H1 (cell line): ENCODE data around the gene SLC34A1. TPM values are rescaled to one million over a fixed set of nuclear protein-coding genes. Genes with fewer than 3 reads are reported as not detected.

ENCODE experiments used
- CTCF ChIA-PET: fragments of 300-600 bp; sonication (Branson Sonifier 250); formaldehyde crosslinking; loops from one replicate; lab custom pipeline; 2021; ENCODE audit not compliant: partially characterized antibody; lab: Charles Lee
- POLR2A ChIA-PET: fragments of 300-600 bp; sonication (Branson Sonifier 250); formaldehyde crosslinking; loops from one replicate; lab custom pipeline; 2021; ENCODE audit warnings: inconsistent platforms; ENCODE audit not compliant: partially characterized antibody; lab: Charles Lee
- DNase-seq, 2 experiments: peaks; one replicate each; pipeline versions ENCODE4 v3.0.0 to v3.0.0-alpha.2; 2010 to 2022; ENCODE audit warnings: low spot score in 2 of 2, low read depth in 1 of 2, mixed read lengths in 1 of 2
- FAIRE-seq: peaks from 2 replicates; lab custom pipeline; 2011; peaks lifted over from hg19 to GRCh38; lab: Jason Lieb, UNC
- H2AFZ ChIP-seq: 2 replicates; pipeline ENCODE4 v1.8.1; 2012; ENCODE audit warnings: low read length, inconsistent platforms
- H2AK5ac ChIP-seq: 2 replicates; pipeline ENCODE4 v1.6.1; 2013; ENCODE audit warnings: low read depth, low read length
- H2BK120ac ChIP-seq: replicated peaks from 2 replicates; pipeline ENCODE3; 2013; ENCODE audit warnings: low read depth, low read length, inconsistent platforms
- H2BK12ac ChIP-seq: 2 replicates; pipeline ENCODE4 v1.6.1; 2013; ENCODE audit warnings: low read depth, low read length
- H2BK15ac ChIP-seq: 2 replicates; pipeline ENCODE4 v1.6.1; 2013; ENCODE audit warnings: low read length
- H2BK20ac ChIP-seq: 2 replicates; pipeline ENCODE4 v1.6.1; 2013; ENCODE audit warnings: low read length
- H2BK5ac ChIP-seq: 2 replicates; pipeline ENCODE4 v1.6.1; 2013; ENCODE audit warnings: low read depth, low read length
- H3K14ac ChIP-seq: 2 replicates; pipeline ENCODE4 v1.6.1; 2013; ENCODE audit warnings: inconsistent platforms; ENCODE audit not compliant: insufficient read length
- H3K18ac ChIP-seq: 2 replicates; pipeline ENCODE4 v1.6.1; 2013; ENCODE audit warnings: low read length; ENCODE audit errors: extremely low read depth
- H3K23ac ChIP-seq: 2 replicates; pipeline ENCODE4 v1.6.1; 2013; ENCODE audit warnings: inconsistent platforms; ENCODE audit not compliant: insufficient read length
- H3K23me2 ChIP-seq: 2 replicates; pipeline ENCODE4 v1.6.1; 2013; ENCODE audit warnings: low read depth, low read length
- H3K27ac ChIP-seq: 2 replicates; pipeline ENCODE4 v1.6.1; 2011; ENCODE audit warnings: low read depth, low read length, inconsistent platforms
- H3K27me3 ChIP-seq, 4 experiments: replicated peaks in 1 of 4; 1 replicate in 1 of 4; 2 replicates in 3 of 4; pipeline versions ENCODE4 v1.6.1 to v1.8.1; 2011 to 2013; ENCODE audit warnings: low read length in 3 of 4, mild to moderate bottlenecking in 3 of 4, inconsistent platforms in 2 of 4, mixed read lengths in 2 of 4, moderate library complexity in 1 of 4; ENCODE audit not compliant: control insufficient read depth in 3 of 4, insufficient read depth in 3 of 4; ENCODE audit errors: extremely low read depth in 1 of 4
- H3K36me3 ChIP-seq, 4 experiments: 2 replicates each; pipeline versions ENCODE4 v1.6.1 to v1.8.1; 2011 to 2013; ENCODE audit warnings: mild to moderate bottlenecking in 4 of 4, low read length in 3 of 4, moderate library complexity in 2 of 4, control low read depth in 1 of 4, inconsistent platforms in 1 of 4; ENCODE audit not compliant: insufficient read depth in 4 of 4, control insufficient read depth in 2 of 4
- H3K4ac ChIP-seq: replicated peaks from 2 replicates; pipeline ENCODE3; 2013; ENCODE audit warnings: low read length, low read depth, mixed read lengths, inconsistent platforms; ENCODE audit not compliant: insufficient read length
- H3K4me1 ChIP-seq, 4 experiments: replicated peaks in 1 of 4; 1 replicate in 1 of 4; 2 replicates in 3 of 4; pipeline versions ENCODE4 v1.6.1 to v1.8.1; 2011 to 2013; ENCODE audit warnings: low read length in 3 of 4, inconsistent platforms in 2 of 4, mixed read lengths in 1 of 4; ENCODE audit not compliant: insufficient read depth in 4 of 4, control insufficient read depth in 3 of 4
- H3K4me2 ChIP-seq, 2 experiments: 2 replicates each; pipeline versions ENCODE4 v1.6.1 to v1.8.1; 2011 to 2013; ENCODE audit warnings: low read depth in 2 of 2, low read length in 2 of 2, control low read depth in 1 of 2, inconsistent platforms in 1 of 2, mild to moderate bottlenecking in 1 of 2; ENCODE audit not compliant: insufficient read depth in 1 of 2
- H3K4me3 ChIP-seq, 4 experiments: fragments of 200-600, 300-600 bp in 1 of 4; sonication (generic), shearing (Covaris generic), sonication (Bioruptor Twin) in 1 of 4; 2 replicates each; pipeline versions ENCODE4 v1.5.1 to v1.8.1; 2011 to 2016; ENCODE audit warnings: low read length in 4 of 4, low read depth in 3 of 4, control low read depth in 2 of 4, inconsistent platforms in 2 of 4, mild to moderate bottlenecking in 2 of 4, mixed read lengths in 1 of 4, moderate library complexity in 1 of 4; ENCODE audit not compliant: insufficient read depth in 2 of 4; ENCODE audit errors: extremely low read depth in 1 of 4
- H3K56ac ChIP-seq: replicated peaks from 2 replicates; pipeline ENCODE3; 2013; ENCODE audit warnings: low read depth, mild to moderate bottlenecking, mixed read lengths, low read length, inconsistent platforms; ENCODE audit not compliant: insufficient read length
- H3K79me1 ChIP-seq: 2 replicates; pipeline ENCODE4 v1.6.1; 2013; ENCODE audit warnings: low read depth, low read length, control low read depth
- H3K79me2 ChIP-seq, 2 experiments: 2 replicates each; pipeline versions ENCODE4 v1.6.1 to v1.8.1; 2012 to 2013; ENCODE audit warnings: low read length in 2 of 2, mild to moderate bottlenecking in 2 of 2, inconsistent platforms in 1 of 2; ENCODE audit not compliant: insufficient read depth in 2 of 2, control insufficient read depth in 1 of 2
- H3K9ac ChIP-seq, 4 experiments: replicated peaks in 1 of 4; 1 replicate in 1 of 4; 2 replicates in 3 of 4; pipeline versions ENCODE4 v1.6.1 to v1.8.1; 2011 to 2013; ENCODE audit warnings: low read depth in 3 of 4, low read length in 3 of 4, control low read depth in 2 of 4, mild to moderate bottlenecking in 2 of 4, moderate library complexity in 2 of 4, inconsistent platforms in 1 of 4; ENCODE audit errors: extremely low read depth in 1 of 4
- H3K9me3 ChIP-seq, 2 experiments: 2 replicates each; pipeline versions ENCODE4 v1.6.1 to v1.8.1; 2012 to 2013; ENCODE audit warnings: mild to moderate bottlenecking in 2 of 2, moderate library complexity in 2 of 2, control low read depth in 1 of 2, inconsistent platforms in 1 of 2, low read depth in 1 of 2, low read length in 1 of 2, mixed read lengths in 1 of 2; ENCODE audit not compliant: insufficient read depth in 2 of 2
- H4K20me1 ChIP-seq, 2 experiments: replicated peaks in 1 of 2; 2 replicates each; pipeline versions ENCODE3 to v1.8.1; 2011 to 2013; ENCODE audit warnings: inconsistent platforms in 2 of 2, low read length in 2 of 2, mild to moderate bottlenecking in 1 of 2; ENCODE audit not compliant: insufficient read depth in 2 of 2, control insufficient read depth in 1 of 2
- H4K5ac ChIP-seq: 2 replicates; pipeline ENCODE4 v1.6.1; 2013; ENCODE audit warnings: low read length, low read depth, mixed read lengths, inconsistent platforms; ENCODE audit not compliant: insufficient read length
- H4K8ac ChIP-seq: 2 replicates; pipeline ENCODE4 v1.8.0; 2013; ENCODE audit warnings: mild to moderate bottlenecking, moderate library complexity, low read length, inconsistent platforms; ENCODE audit not compliant: insufficient read depth; ENCODE audit errors: extremely low read depth
- H4K91ac ChIP-seq: replicated peaks from 2 replicates; pipeline ENCODE3; 2013; ENCODE audit warnings: low read length, mixed read lengths, inconsistent platforms; ENCODE audit not compliant: insufficient read length
- ATF2 ChIP-seq: IDR thresholded peaks from 2 replicates; pipeline ENCODE4 v1.6.1; 2012; ENCODE audit warnings: low read length, inconsistent platforms
- BACH1 ChIP-seq: IDR thresholded peaks from 2 replicates; pipeline ENCODE4 v1.6.1; 2012; ENCODE audit warnings: low read length, improper control_type of control experiment
- CBX5 ChIP-seq: fragments of 300-800, 300-1000 bp; sonication (generic); IDR thresholded peaks from 2 replicates; pipeline ENCODE4 v1.7.1; 2016; ENCODE audit warnings: antibody characterized with exemption, low read length, low read depth
- HDAC6 ChIP-seq: IDR thresholded peaks from one replicate; pipeline ENCODE4 v1.7.1; 2012; ENCODE audit warnings: low read depth, mild to moderate bottlenecking, inconsistent platforms, low read length, moderate library complexity
- PHF8 ChIP-seq: fragments of 200-600 bp; sonication (generic); conservative IDR thresholded peaks from 2 replicates; pipeline ENCODE4 v1.7.1; 2012; ENCODE audit warnings: low read depth, mild to moderate bottlenecking, inconsistent platforms, low read length, moderate library complexity
- SIRT6 ChIP-seq: IDR thresholded peaks from one replicate; pipeline ENCODE4 v1.7.1; 2012; ENCODE audit warnings: low read length, inconsistent platforms
- WGBS, 2 experiments: shearing (Covaris generic) in 1 of 2; methylation state at CpG; one replicate each; pipeline versions ENCODE4 v1.1.6 to v1.1.7; 2013 to 2015; ENCODE audit warnings: low lambda C conversion rate in 2 of 2, mixed read lengths in 2 of 2, inconsistent platforms in 1 of 2, low coverage in 1 of 2, missing lambda C conversion rate in 1 of 2; ENCODE audit not compliant: insufficient replicate concordance in 2 of 2, insufficient coverage in 1 of 2, insufficient read length in 1 of 2; ENCODE audit errors: extremely low coverage in 1 of 2, missing lambda C conversion rate in 1 of 2; 5-methylcytosine and 5-hydroxymethylcytosine counted together
- polyA plus RNA-seq, 7 experiments: library from polyadenylated mRNA; depleted of rRNA in 3 of 7; stranded (reverse) in 5 of 7; unstranded in 2 of 7; fragments of >200 nt in 5 of 7; fragments of 200-250 nt in 2 of 7; gene quantifications; 1 replicate in 5 of 7; 2 replicates in 1 of 7; 4 replicates in 1 of 7; pipeline versions ENCODE4 v1.2.1 to v1.2.3, GENCODE V29; 2011 to 2013; ENCODE audit warnings: missing spikeins in 2 of 7, mixed read lengths in 2 of 7
- total RNA-seq: library from RNA; stranded (reverse); fragmentation: NEBNext Ultra II Directional; extraction: Animal tissue kit (Norgen Biotek cat#: 25700); gene quantifications from 2 replicates; pipeline ENCODE4 v1.2.1, GENCODE V29; 2021

Gene SLC34A1
- total and polyA plus RNA-seq, 2 of the 8 experiments (the other 6 are each of a cell fraction or from before 2014, with no cell fraction given) = not detected

DNA sequence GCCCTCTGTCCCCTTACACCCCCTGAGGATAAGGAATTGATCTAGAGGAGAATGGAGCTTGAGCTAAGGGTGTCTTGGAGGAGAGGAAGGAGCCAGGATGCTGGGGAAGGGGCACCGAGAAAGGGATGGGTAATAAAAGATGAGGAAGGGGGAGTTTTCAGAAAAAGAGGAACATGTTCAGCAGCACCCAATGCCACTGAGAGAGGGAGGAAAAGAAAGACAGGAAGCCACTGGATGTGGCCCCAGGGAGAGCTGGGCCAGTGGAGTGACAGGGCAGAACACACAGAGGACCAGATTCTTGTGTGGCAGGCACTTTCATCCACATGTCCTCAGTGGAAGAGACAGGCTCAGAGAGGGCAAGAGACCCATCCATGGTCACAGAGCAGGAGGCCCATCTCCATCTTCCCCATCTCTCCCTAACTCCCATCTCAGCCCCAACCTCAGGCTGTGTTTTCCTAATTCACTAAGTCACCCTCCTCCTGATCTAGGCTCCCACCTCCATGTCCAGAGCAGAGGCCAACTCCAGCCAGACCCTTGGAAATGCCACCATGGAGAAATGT is 9.1 kb downstream of the SLC34A1 start:
- no peak overlapping the region for H3K9ac ChIP-seq
- H3K4me1 ChIP-seq = peaks cover 0 to 3% (median 0%) of the 10 kb centered on the region in 4 experiments; a peak in 4 of 7 replicates
- H3K36me3 ChIP-seq = no peaks in the 10 kb centered on the region
- no peak overlapping the region for H3K56ac ChIP-seq
- no peak overlapping the region for H4K91ac ChIP-seq
- H2AK5ac ChIP-seq = peak overlapping the region; percentile 17; the same call in 1 of the 2 replicates
- no peak overlapping the region for H4K8ac ChIP-seq
- 89% methylated on average over 1 of the region's 1 CpG; no CpG with 5 or more reads in 1 of the 2 experiments for WGBS, 2 experiments
- no peak overlapping the region for H3K4ac ChIP-seq
- TF ChIP-seq BACH1 (no peak), ATF2 (no peak), HDAC6 (no peak), SIRT6 (no peak), CBX5 (no peak), PHF8 (no peak)
- H2BK20ac ChIP-seq = no peak overlapping the region
- ChIA-PET CTCF (interaction anchor here (0.8 to 18.7 kb wide), 7 partner anchors 9 to 54 kb away, joined by 3 to 430 read pairs (median 37); partner anchors contain the start of genes PFN3, PRR7 and SLC34A1), POLR2A (interaction anchor here (1.0 to 4.2 kb wide), 6 partner anchors 10 to 104 kb away, joined by 4 to 16 read pairs (median 4); partner anchors contain the start of genes PDLIM7 and PRR7)
- H3K9me3 ChIP-seq = no peaks in the 10 kb centered on the region
- H3K14ac ChIP-seq = no peak overlapping the region
- H3K18ac ChIP-seq = no peak overlapping the region
- H3K23ac ChIP-seq = no peak overlapping the region
- no peak overlapping the region for H2BK15ac ChIP-seq
- no peak overlapping the region for H2AFZ ChIP-seq
- H2BK12ac ChIP-seq = peak overlapping the region; percentile 31; the same call in 1 of the 2 replicates
- H3K4me3 ChIP-seq = no peak overlapping the region
- H3K79me1 ChIP-seq = no peaks in the 10 kb centered on the region
- no peaks in the 10 kb centered on the region for H3K79me2 ChIP-seq
- H3K27me3 ChIP-seq = peaks cover 0 to 19% (median 10%) of the 10 kb centered on the region in 4 experiments; a peak in 6 of 7 replicates
- no peak overlapping the region for H4K5ac ChIP-seq
- FAIRE-seq (no peak), DNase-seq (no peak)
- H3K27ac ChIP-seq = no peak overlapping the region
- H4K20me1 ChIP-seq = no peaks in the 10 kb centered on the region
- H2BK5ac ChIP-seq = peak overlapping the region; percentile 5; the same call in 1 of the 2 replicates
- no peak overlapping the region for H2BK120ac ChIP-seq
- H3K4me2 ChIP-seq = no peak overlapping the region
- H3K23me2 ChIP-seq = no peaks in the 10 kb centered on the region
